ENCODE results near the gene DIP2A.

DIP2A gene

DNA sequence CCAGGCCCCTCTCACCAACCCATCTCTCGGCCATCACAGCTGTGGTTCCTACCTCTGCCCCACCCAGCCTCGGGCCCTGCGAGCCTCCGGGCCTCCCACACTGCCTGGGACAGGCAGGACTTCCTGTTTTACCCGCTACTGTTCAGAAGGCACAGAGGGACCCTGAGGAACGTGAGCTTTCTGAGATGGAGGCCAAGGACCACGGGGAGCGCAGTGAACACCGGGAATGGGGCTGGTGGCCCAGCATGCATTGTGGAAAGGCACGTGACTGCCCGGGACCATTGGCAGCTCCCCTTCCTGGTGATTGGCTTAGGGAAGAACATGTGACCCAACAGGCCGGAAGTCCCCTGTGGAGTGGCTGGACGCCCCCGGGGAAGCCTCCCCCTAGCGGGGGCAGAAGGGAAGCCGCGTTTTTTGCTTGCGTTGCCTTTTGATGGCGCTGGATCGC, 139.2 kb downstream of the DIP2A start:
- H3K4me1 ChIP-seq (ENCODE audit: control insufficient read depth, insufficient read depth, low read length, poor library complexity, severe bottlenecking) = no peaks in the 10 kb centered on the region
- H3K27ac ChIP-seq (ENCODE audit: insufficient read depth, low read length, poor library complexity, severe bottlenecking) = no peak overlapping the region
- H3K4me3 ChIP-seq (ENCODE audit: insufficient read depth, low read depth, low read length, poor library complexity, severe bottlenecking) = no peak overlapping the region
- H3K9me3 ChIP-seq (ENCODE audit: control insufficient read depth, low read length) = no peaks in the 10 kb centered on the region
- no peaks in the 10 kb centered on the region for H3K36me3 ChIP-seq (ENCODE audit: control insufficient read depth, insufficient read depth, low read length)
- H3K27me3 ChIP-seq (replicated peaks; ENCODE audit: control insufficient read depth, insufficient read depth, low read length, poor library complexity, severe bottlenecking) = no peaks in the 10 kb centered on the region
- no peak for DNase-seq

- Histone ChIP-seq H3K27me3 (replicated peaks; ENCODE audit: control insufficient read depth, insufficient read depth, low read length, poor library complexity, severe bottlenecking) (no peaks in the 10 kb centered on the region), H3K36me3 (ENCODE audit: control insufficient read depth, insufficient read depth, low read length) (no peaks in the 10 kb centered on the region), H3K4me3 (ENCODE audit: insufficient read depth, low read depth, low read length, poor library complexity, severe bottlenecking) (no peak overlapping the region), H3K9me3 (ENCODE audit: control insufficient read depth, low read length) (no peaks in the 10 kb centered on the region), H3K27ac (ENCODE audit: insufficient read depth, low read length, poor library complexity, severe bottlenecking) (no peak overlapping the region), H3K4me1 (ENCODE audit: control insufficient read depth, insufficient read depth, low read length, poor library complexity, severe bottlenecking) (no peaks in the 10 kb centered on the region)
- no peak for DNase-seq
Measured at GRCh38 chr21:46598581-46599572, 140.2 kb downstream of the DIP2A start.

GRCh38 chr21:46600305-46600704, 141.6 kb downstream of the DIP2A start:
- no peaks in the 10 kb centered on the region for H3K9me3 ChIP-seq (ENCODE audit: control insufficient read depth, low read length)
- no peaks in the 10 kb centered on the region for H3K27me3 ChIP-seq (replicated peaks; ENCODE audit: control insufficient read depth, insufficient read depth, low read length, poor library complexity, severe bottlenecking)
- H3K27ac ChIP-seq (ENCODE audit: insufficient read depth, low read length, poor library complexity, severe bottlenecking) = no peak overlapping the region
- no peak overlapping the region for H3K4me3 ChIP-seq (ENCODE audit: insufficient read depth, low read depth, low read length, poor library complexity, severe bottlenecking)
- H3K36me3 ChIP-seq (ENCODE audit: control insufficient read depth, insufficient read depth, low read length) = no peaks in the 10 kb centered on the region
- DNase-seq = no peak
- H3K4me1 ChIP-seq (ENCODE audit: control insufficient read depth, insufficient read depth, low read length, poor library complexity, severe bottlenecking) = peaks cover 4% of the 10 kb centered on the region

GRCh38 chr21:46600978-46601377, 142.3 kb downstream of the DIP2A start:
- peaks cover 11% of the 10 kb centered on the region for H3K4me1 ChIP-seq (ENCODE audit: control insufficient read depth, insufficient read depth, low read length, poor library complexity, severe bottlenecking)
- H3K27ac ChIP-seq (ENCODE audit: insufficient read depth, low read length, poor library complexity, severe bottlenecking) = no peak overlapping the region
- no peaks in the 10 kb centered on the region for H3K9me3 ChIP-seq (ENCODE audit: control insufficient read depth, low read length)
- no peaks in the 10 kb centered on the region for H3K36me3 ChIP-seq (ENCODE audit: control insufficient read depth, insufficient read depth, low read length)
- no peaks in the 10 kb centered on the region for H3K27me3 ChIP-seq (replicated peaks; ENCODE audit: control insufficient read depth, insufficient read depth, low read length, poor library complexity, severe bottlenecking)
- no peak overlapping the region for H3K4me3 ChIP-seq (ENCODE audit: insufficient read depth, low read depth, low read length, poor library complexity, severe bottlenecking)
- no peak for DNase-seq

DNA sequence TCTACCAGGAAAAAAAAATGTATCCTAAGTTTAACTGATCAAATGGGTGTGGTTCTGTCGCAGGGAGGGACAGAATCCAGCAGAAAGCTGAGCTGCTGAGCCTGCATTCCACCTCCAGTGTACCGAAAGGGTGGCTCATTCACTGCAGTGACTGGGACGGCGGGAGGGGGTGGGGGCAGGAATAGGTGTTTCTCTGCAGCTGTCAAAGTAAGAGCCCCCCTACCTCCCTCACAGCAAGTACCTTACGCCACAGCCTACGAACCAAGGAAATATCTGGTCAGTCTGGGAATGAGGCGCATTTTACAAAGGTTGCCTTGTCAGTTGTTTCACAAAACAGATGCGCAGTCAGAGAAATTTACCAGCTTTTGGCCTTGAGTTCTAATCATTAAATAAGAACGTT, 144.5 kb downstream of the DIP2A start:
- no peak for DNase-seq
- H3K4me1 ChIP-seq (ENCODE audit: control insufficient read depth, insufficient read depth, low read length, poor library complexity, severe bottlenecking) = peaks cover 22% of the 10 kb centered on the region
- H3K36me3 ChIP-seq (ENCODE audit: control insufficient read depth, insufficient read depth, low read length) = no peaks in the 10 kb centered on the region
- H3K4me3 ChIP-seq (ENCODE audit: insufficient read depth, low read depth, low read length, poor library complexity, severe bottlenecking) = no peak overlapping the region
- no peak overlapping the region for H3K27ac ChIP-seq (ENCODE audit: insufficient read depth, low read length, poor library complexity, severe bottlenecking)
- no peaks in the 10 kb centered on the region for H3K9me3 ChIP-seq (ENCODE audit: control insufficient read depth, low read length)
- H3K27me3 ChIP-seq (replicated peaks; ENCODE audit: control insufficient read depth, insufficient read depth, low read length, poor library complexity, severe bottlenecking) = no peaks in the 10 kb centered on the region

DNA sequence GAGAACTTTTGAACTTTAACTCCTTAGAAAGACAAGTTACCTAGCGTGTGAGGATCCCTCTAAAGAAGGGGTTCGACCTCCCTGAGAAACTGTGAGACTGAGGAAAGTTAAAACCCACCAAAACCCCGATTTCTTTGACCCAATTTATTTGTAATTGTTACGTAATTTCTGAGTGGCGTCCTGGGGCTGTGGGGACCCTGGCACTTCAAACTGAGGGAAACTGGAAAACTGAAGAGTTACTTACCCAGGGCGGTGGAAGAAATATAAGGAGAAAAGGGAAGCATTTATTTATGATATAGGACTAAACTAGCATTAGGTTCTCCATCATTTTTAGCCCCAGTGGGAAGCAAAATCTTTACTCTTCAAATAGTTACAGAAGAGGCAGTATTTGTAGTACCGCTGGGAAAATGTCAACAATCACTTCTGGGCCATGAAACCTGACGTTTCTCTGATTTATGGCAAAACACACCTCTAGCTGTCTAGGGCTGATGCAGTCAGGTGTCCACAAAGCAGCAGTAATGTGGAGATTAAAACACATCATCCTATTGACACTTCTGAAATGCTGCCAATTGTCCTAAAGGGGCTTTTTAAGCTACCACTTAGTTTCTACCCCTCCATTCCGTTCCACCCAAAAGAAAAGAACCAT, 145.8 kb downstream of the DIP2A start:
- no peak for DNase-seq
- H3K4me1 ChIP-seq (ENCODE audit: control insufficient read depth, insufficient read depth, low read length, poor library complexity, severe bottlenecking) = peaks cover 22% of the 10 kb centered on the region
- H3K27ac ChIP-seq (ENCODE audit: insufficient read depth, low read length, poor library complexity, severe bottlenecking) = no peak overlapping the region
- H3K36me3 ChIP-seq (ENCODE audit: control insufficient read depth, insufficient read depth, low read length) = no peaks in the 10 kb centered on the region
- H3K4me3 ChIP-seq (ENCODE audit: insufficient read depth, low read depth, low read length, poor library complexity, severe bottlenecking) = no peak overlapping the region
- no peaks in the 10 kb centered on the region for H3K27me3 ChIP-seq (replicated peaks; ENCODE audit: control insufficient read depth, insufficient read depth, low read length, poor library complexity, severe bottlenecking)
- no peaks in the 10 kb centered on the region for H3K9me3 ChIP-seq (ENCODE audit: control insufficient read depth, low read length)

- Histone ChIP-seq H3K4me1 (ENCODE audit: control insufficient read depth, insufficient read depth, low read length, poor library complexity, severe bottlenecking) (peaks cover 22% of the 10 kb centered on the region), H3K27ac (ENCODE audit: insufficient read depth, low read length, poor library complexity, severe bottlenecking) (no peak within 1 kb of the TSS), H3K27me3 (replicated peaks; ENCODE audit: control insufficient read depth, insufficient read depth, low read length, poor library complexity, severe bottlenecking) (no peaks in the 10 kb centered on the region), H3K4me3 (ENCODE audit: insufficient read depth, low read depth, low read length, poor library complexity, severe bottlenecking) (no peak within 1 kb of the TSS), H3K9me3 (ENCODE audit: control insufficient read depth, low read length) (no peaks in the 10 kb centered on the region), H3K36me3 (ENCODE audit: control insufficient read depth, insufficient read depth, low read length) (no peaks in the 10 kb centered on the region)
- no peak for DNase-seq
Measured at GRCh38 chr21:46604975-46605766, 146.5 kb downstream of the DIP2A start, which contains the start of gene S100B. S100B (minus strand) TSS chr21:46605082; CDS start chr21:46602415, 2,667 bp downstream.

- Histone ChIP-seq H3K9me3 (ENCODE audit: control insufficient read depth, low read length) (no peaks in the 10 kb centered on the region), H3K36me3 (ENCODE audit: control insufficient read depth, insufficient read depth, low read length) (no peaks in the 10 kb centered on the region), H3K27me3 (replicated peaks; ENCODE audit: control insufficient read depth, insufficient read depth, low read length, poor library complexity, severe bottlenecking) (no peaks in the 10 kb centered on the region), H3K27ac (ENCODE audit: insufficient read depth, low read length, poor library complexity, severe bottlenecking) (no peak overlapping the region), H3K4me1 (ENCODE audit: control insufficient read depth, insufficient read depth, low read length, poor library complexity, severe bottlenecking) (peaks cover 22% of the 10 kb centered on the region), H3K4me3 (ENCODE audit: insufficient read depth, low read depth, low read length, poor library complexity, severe bottlenecking) (no peak overlapping the region)
- peak in 2 of 3 donors; percentile 9 to 16 for DNase-seq
Measured at GRCh38 chr21:46605767-46606426, 147.2 kb downstream of the DIP2A start.

DNA sequence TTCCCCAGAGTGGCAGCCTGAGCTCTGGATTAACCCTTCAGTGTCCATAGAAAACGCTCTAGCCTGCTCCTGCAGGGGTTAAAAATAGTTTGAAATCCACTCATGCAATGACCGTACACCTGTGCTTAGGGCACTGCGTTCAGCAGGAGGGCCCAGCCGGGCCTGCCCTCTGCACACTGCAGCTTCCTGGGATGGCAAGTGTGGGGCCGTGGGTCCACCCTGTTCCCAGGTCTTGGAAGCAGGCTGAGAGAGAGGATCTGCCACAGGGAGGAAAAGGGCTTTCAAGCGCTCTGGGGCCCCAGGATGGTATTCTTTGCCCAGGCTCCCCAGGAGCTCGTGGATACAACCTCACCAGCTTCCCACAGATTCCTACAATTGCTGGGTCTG, 147.7 kb downstream of the DIP2A start:
- no peaks in the 10 kb centered on the region for H3K9me3 ChIP-seq (ENCODE audit: control insufficient read depth, low read length)
- no peak overlapping the region for H3K4me3 ChIP-seq (ENCODE audit: insufficient read depth, low read depth, low read length, poor library complexity, severe bottlenecking)
- H3K27ac ChIP-seq (ENCODE audit: insufficient read depth, low read length, poor library complexity, severe bottlenecking) = no peak overlapping the region
- H3K4me1 ChIP-seq (ENCODE audit: control insufficient read depth, insufficient read depth, low read length, poor library complexity, severe bottlenecking) = peaks cover 22% of the 10 kb centered on the region
- no peaks in the 10 kb centered on the region for H3K36me3 ChIP-seq (ENCODE audit: control insufficient read depth, insufficient read depth, low read length)
- DNase-seq = no peak
- H3K27me3 ChIP-seq (replicated peaks; ENCODE audit: control insufficient read depth, insufficient read depth, low read length, poor library complexity, severe bottlenecking) = no peaks in the 10 kb centered on the region

Data from effector memory CD4-positive, alpha-beta T cell (primary cell).